Tibial artery (tissue), 4 donors: ENCODE data around the gene MAP2K5.

Experiments used
- DNase-seq, 2 donors: peaks; one replicate each; pipeline ENCODE4 v3.0.0-alpha.2; 2019
- H3K27ac ChIP-seq, 2 donors: fragments of 200-600 bp; sonication (generic) in 1 of 2; 1 replicate in 1 of 2; 2 replicates in 1 of 2; pipeline ENCODE4 v1.5.1; 2018 to 2019; ENCODE audit warnings: mild to moderate bottlenecking in 1 of 2
- H3K27me3 ChIP-seq, 2 donors: fragments of 200-600 bp; sonication (generic) in 1 of 2; one replicate each; pipeline versions ENCODE4 v1.5.1 to v1.6.0; 2016 to 2019
- H3K36me3 ChIP-seq, 3 donors: fragments of 200-600 bp; sonication (generic) in 2 of 3; one replicate each; pipeline ENCODE4 v1.5.1; 2016 to 2019; ENCODE audit warnings: mild to moderate bottlenecking in 2 of 3
- H3K4me1 ChIP-seq, 4 donors: fragments of 200-600 bp; sonication (generic) in 2 of 4; 1 replicate in 3 of 4; 2 replicates in 1 of 4; pipeline ENCODE4 v1.5.1; 2016 to 2019
- H3K4me3 ChIP-seq, 2 donors: fragments of 200-600 bp; sonication (generic) in 1 of 2; 1 replicate in 1 of 2; 2 replicates in 1 of 2; pipeline ENCODE4 v1.5.1; 2018 to 2019; ENCODE audit warnings: mild to moderate bottlenecking in 2 of 2
- H3K9me3 ChIP-seq, 3 donors: fragments of 200-600 bp; sonication (generic) in 1 of 3; one replicate each; pipeline ENCODE4 v1.5.1; 2016 to 2019
- CTCF ChIP-seq, 2 experiments: fragments of 200-600 bp in 1 of 2; fragments of 450-650 bp in 1 of 2; IDR thresholded peaks; one replicate each; pipeline ENCODE4 v1.5.1; 2017 to 2019; ENCODE audit warnings: antibody characterized with exemption in 2 of 2, mild to moderate bottlenecking in 1 of 2, moderate library complexity in 1 of 2
- intact Hi-C: fragments of 100-400 bp; cut with DNase I; formaldehyde crosslinking; loops from one replicate; pipeline ENCODE4 v1.15.0; 2023; ENCODE audit warnings: low total_unique reads

The MAP2K5 gene

GRCh38 chr15:67523330-67523729, 19.2 kb upstream of the MAP2K5 start:
- H3K27ac ChIP-seq, result no peak overlapping the region

GRCh38 chr15:67524235-67524634, 18.3 kb upstream of the MAP2K5 start:
- Histone ChIP-seq H3K9me3 (no peaks in the 10 kb centered on the region), H3K36me3 (peaks cover 0 to 18% (median 6%) of the 10 kb centered on the region in 3 donors), H3K4me3 (no peak overlapping the region), H3K27me3 (no peaks in the 10 kb centered on the region), H3K4me1 (peaks cover 0 to 34% (median 17%) of the 10 kb centered on the region in 4 donors), H3K27ac (no peak overlapping the region)
- TF ChIP-seq CTCF (IDR thresholded peaks at IDR 0.05), result no peak
- intact Hi-C loops, result loop anchor here (5.0 kb wide), 2 partner anchors 313 to 457 kb away; partner anchors contain the start of gene SMAD3
- no peak for DNase-seq

More at GRCh38 chr15:67523330-67523729, 19.2 kb upstream of the MAP2K5 start:
- Histone ChIP-seq H3K4me3 (no peak overlapping the region), H3K9me3 (no peaks in the 10 kb centered on the region), H3K36me3 (peaks cover 0 to 12% (median 5%) of the 10 kb centered on the region in 3 donors), H3K4me1 (peaks cover 0 to 34% (median 17%) of the 10 kb centered on the region in 4 donors), H3K27me3 (no peaks in the 10 kb centered on the region)
- intact Hi-C loops, result loop anchor here (5.0 kb wide), 2 partner anchors 314 to 456 kb away; partner anchors contain the start of gene SMAD3
- DNase-seq, result no peak
- no peak for TF ChIP-seq CTCF (IDR thresholded peaks at IDR 0.05)

GRCh38 chr15:67528513-67528912, 14.0 kb upstream of the MAP2K5 start:
- intact Hi-C loops, result no loop called here
- Histone ChIP-seq H3K36me3 (peaks cover 0 to 18% (median 6%) of the 10 kb centered on the region in 3 donors), H3K4me1 (peaks cover 0 to 13% (median 9%) of the 10 kb centered on the region in 4 donors), H3K4me3 (no peak overlapping the region), H3K27ac (no peak overlapping the region), H3K27me3 (no peaks in the 10 kb centered on the region), H3K9me3 (no peaks in the 10 kb centered on the region)
- no peak for DNase-seq
- no peak for TF ChIP-seq CTCF (IDR thresholded peaks at IDR 0.05)

GRCh38 chr15:67531379-67531914, 11.1 kb upstream of the MAP2K5 start:
- no peaks in the 10 kb centered on the region for H3K9me3 ChIP-seq
- TF ChIP-seq CTCF (IDR thresholded peaks at IDR 0.05), result no peak
- DNase-seq, result no peak
- peaks cover 0 to 18% (median 6%) of the 10 kb centered on the region in 3 donors for H3K36me3 ChIP-seq
- no peaks in the 10 kb centered on the region for H3K4me1 ChIP-seq
- no peaks in the 10 kb centered on the region for H3K27me3 ChIP-seq
- no peak overlapping the region for H3K27ac ChIP-seq
- intact Hi-C loops, result no loop called here
- H3K4me3 ChIP-seq, result no peak overlapping the region

- no peak overlapping the region for H3K27ac ChIP-seq
- H3K4me1 ChIP-seq, result no peaks in the 10 kb centered on the region
- TF ChIP-seq CTCF (IDR thresholded peaks at IDR 0.05), result no peak
- intact Hi-C loops, result no loop called here
- no peaks in the 10 kb centered on the region for H3K9me3 ChIP-seq
- H3K27me3 ChIP-seq, result no peaks in the 10 kb centered on the region
- DNase-seq, result no peak
- peaks cover 0 to under 1% (median 0%) of the 10 kb centered on the region in 3 donors for H3K36me3 ChIP-seq
- no peak overlapping the region for H3K4me3 ChIP-seq
Measured at GRCh38 chr15:67533873-67534272, 8.6 kb upstream of the MAP2K5 start.
